Endodermal cell (in vitro differentiated cells): Measurements from ENCODE around the gene ZNF592. TPM values are rescaled to one million over a fixed set of nuclear protein-coding genes. Genes with fewer than 3 reads are reported as not detected.

Experiments
- DNase-seq: peaks from one replicate; pipeline ENCODE4 v3.0.0-alpha.2; 2017
- H3K27ac ChIP-seq: 2 replicates; pipeline ENCODE4 v1.5.1; 2013; ENCODE audit warnings: mild to moderate bottlenecking, low read depth, low read length, moderate library complexity
- H3K27me3 ChIP-seq: 2 replicates; pipeline ENCODE4 v1.6.1; 2013; ENCODE audit warnings: mild to moderate bottlenecking, low read length, moderate library complexity; ENCODE audit not compliant: insufficient read depth, control insufficient read depth, poor library complexity, severe bottlenecking
- H3K36me3 ChIP-seq: 2 replicates; pipeline ENCODE4 v1.7.0; 2013; ENCODE audit warnings: mild to moderate bottlenecking, low read length, moderate library complexity; ENCODE audit not compliant: control insufficient read depth, insufficient read depth
- H3K4me1 ChIP-seq: one replicate; pipeline ENCODE4 v1.7.0; 2013; ENCODE audit warnings: low read length; ENCODE audit not compliant: control insufficient read depth, insufficient read depth
- H3K4me3 ChIP-seq: 2 replicates; pipeline ENCODE4 v1.5.1; 2013; ENCODE audit warnings: mild to moderate bottlenecking, low read length, moderate library complexity
- H3K9ac ChIP-seq: 2 replicates; pipeline ENCODE4 v1.6.1; 2013; ENCODE audit warnings: mild to moderate bottlenecking, low read length, moderate library complexity; ENCODE audit not compliant: poor library complexity, severe bottlenecking; ENCODE audit errors: extremely low read depth
- H3K9me3 ChIP-seq: 2 replicates; pipeline ENCODE4 v1.6.1; 2013; ENCODE audit warnings: mild to moderate bottlenecking, low read length, moderate library complexity; ENCODE audit not compliant: control insufficient read depth
- H3K27ac Mint-ChIP-seq: 2 replicates; pipeline ENCODE4 v1.8.0; 2020; ENCODE audit warnings: mixed read lengths
- H3K27me3 Mint-ChIP-seq: 2 replicates; pipeline ENCODE4 v1.8.0; 2021; ENCODE audit warnings: mild to moderate bottlenecking, mixed read lengths; ENCODE audit not compliant: insufficient read depth
- H3K36me3 Mint-ChIP-seq: 2 replicates; pipeline ENCODE4 v1.8.0; 2020; ENCODE audit warnings: low read depth, mixed read lengths
- H3K4me1 Mint-ChIP-seq: 2 replicates; pipeline ENCODE4 v1.8.0; 2020; ENCODE audit warnings: mixed read lengths
- H3K4me3 Mint-ChIP-seq: 2 replicates; pipeline ENCODE4 v1.8.0; 2020; ENCODE audit warnings: mild to moderate bottlenecking, moderate library complexity, mixed read lengths
- H3K9me3 Mint-ChIP-seq: 2 replicates; pipeline ENCODE4 v1.8.0; 2020; ENCODE audit warnings: mild to moderate bottlenecking, mixed read lengths
- CTCF ChIP-seq: fragments of 200-600 bp; sonication (generic); conservative IDR thresholded peaks from 2 replicates; pipeline ENCODE4 v1.5.0; 2021; ENCODE audit warnings: antibody characterized with exemption, mild to moderate bottlenecking
- WGBS, 2 experiments: methylation state at CpG; one replicate each; pipeline versions ENCODE4 v1.1.5 to v1.1.7; 2013; ENCODE audit warnings: missing lambda C conversion rate in 2 of 2, mixed read lengths in 1 of 2; ENCODE audit not compliant: insufficient coverage in 1 of 2, insufficient read length in 1 of 2; 5-methylcytosine and 5-hydroxymethylcytosine counted together
- total RNA-seq, 2 donors: library from RNA; stranded (reverse); fragmentation: NEBNext Ultra II Directional in 1 of 2; extraction: Animal tissue kit (Norgen Biotek cat#: 25700) in 1 of 2; gene quantifications; 2 replicates in 1 of 2; 3 replicates in 1 of 2; pipeline ENCODE4 v1.2.1, GENCODE V29; 2021

ZNF592 gene
- total RNA-seq, 2 donors from 2014 or later = 33.3 to 35.2 TPM

GRCh38 chr15:84721371-84721770 lies 27.0 kb upstream of the ZNF592 start:
- no peaks in the 10 kb centered on the region for H3K9me3 ChIP-seq
- H3K4me3 Mint-ChIP-seq = no peak overlapping the region
- no peaks in the 10 kb centered on the region for H3K9me3 Mint-ChIP-seq
- H3K4me1 ChIP-seq = no peaks in the 10 kb centered on the region
- no peak for TF ChIP-seq CTCF
- no peak overlapping the region for H3K4me3 ChIP-seq
- DNase-seq = no peak
- peak overlapping the region; percentile 77 for H3K27ac Mint-ChIP-seq
- no peaks in the 10 kb centered on the region for H3K27me3 Mint-ChIP-seq
- H3K27ac ChIP-seq = no peak overlapping the region
- H3K36me3 ChIP-seq = no peaks in the 10 kb centered on the region
- H3K27me3 ChIP-seq = no peaks in the 10 kb centered on the region
- 67% methylated on average over 2 of the region's 2 CpGs; no CpG with 5 or more reads in 1 of the 2 experiments for WGBS, 2 experiments
- H3K36me3 Mint-ChIP-seq = no peaks in the 10 kb centered on the region
- H3K9ac ChIP-seq = no peak overlapping the region
- H3K4me1 Mint-ChIP-seq = peaks cover 19% of the 10 kb centered on the region

GRCh38 chr15:84722628-84723027 lies 25.8 kb upstream of the ZNF592 start:
- Mint-ChIP-seq H3K9me3 (no peaks in the 10 kb centered on the region), H3K4me1 (peaks cover 16% of the 10 kb centered on the region), H3K4me3 (no peak overlapping the region), H3K27ac (no peak overlapping the region), H3K36me3 (no peaks in the 10 kb centered on the region), H3K27me3 (no peaks in the 10 kb centered on the region)
- no peak for DNase-seq
- Histone ChIP-seq H3K27ac (no peak overlapping the region), H3K27me3 (no peaks in the 10 kb centered on the region), H3K9me3 (no peaks in the 10 kb centered on the region), H3K9ac (no peak overlapping the region), H3K36me3 (no peaks in the 10 kb centered on the region), H3K4me1 (no peaks in the 10 kb centered on the region), H3K4me3 (no peak overlapping the region)
- WGBS, 2 experiments = 91 to 100% methylated on average over 1 to 2 of the region's 2 CpGs
- TF ChIP-seq CTCF = no peak

- H3K4me1 Mint-ChIP-seq = peaks cover 16% of the 10 kb centered on the region
- no peak overlapping the region for H3K4me3 ChIP-seq
- no peaks in the 10 kb centered on the region for H3K27me3 Mint-ChIP-seq
- no peak overlapping the region for H3K4me3 Mint-ChIP-seq
- TF ChIP-seq CTCF = no peak
- H3K4me1 ChIP-seq = no peaks in the 10 kb centered on the region
- no peak overlapping the region for H3K9ac ChIP-seq
- H3K36me3 ChIP-seq = no peaks in the 10 kb centered on the region
- 83 to 100% methylated on average over 1 of the region's 1 CpG for WGBS, 2 experiments
- H3K27me3 ChIP-seq = no peaks in the 10 kb centered on the region
- DNase-seq = no peak
- H3K9me3 ChIP-seq = no peaks in the 10 kb centered on the region
- H3K27ac ChIP-seq = no peak overlapping the region
- peak overlapping the region; percentile 62 for H3K27ac Mint-ChIP-seq
- H3K36me3 Mint-ChIP-seq = no peaks in the 10 kb centered on the region
- H3K9me3 Mint-ChIP-seq = no peaks in the 10 kb centered on the region
Measured at GRCh38 chr15:84725001-84725491, 23.3 kb upstream of the ZNF592 start.
